Stimulated activated CD8-positive, alpha-beta memory T cell treated with anti-CD3 and anti-CD28 coated beads, Interleukin-7, amount 100 ng/mL, for 48 hours (primary cell): ENCODE measurements around the gene LAMTOR2.
"Not testable (repeated sequence)": the region's sequence is repeated elsewhere in the genome, so short reads cannot be mapped to it uniquely, and the experiment has no call there.

ENCODE experiments used
- DNase-seq, 2 donors: peaks; one replicate each; pipeline ENCODE4 v3.0.0-alpha.2; 2020; ENCODE audit warnings: low read depth in 1 of 2; ENCODE audit errors: extremely low read depth in 1 of 2

The LAMTOR2 gene

DNA sequence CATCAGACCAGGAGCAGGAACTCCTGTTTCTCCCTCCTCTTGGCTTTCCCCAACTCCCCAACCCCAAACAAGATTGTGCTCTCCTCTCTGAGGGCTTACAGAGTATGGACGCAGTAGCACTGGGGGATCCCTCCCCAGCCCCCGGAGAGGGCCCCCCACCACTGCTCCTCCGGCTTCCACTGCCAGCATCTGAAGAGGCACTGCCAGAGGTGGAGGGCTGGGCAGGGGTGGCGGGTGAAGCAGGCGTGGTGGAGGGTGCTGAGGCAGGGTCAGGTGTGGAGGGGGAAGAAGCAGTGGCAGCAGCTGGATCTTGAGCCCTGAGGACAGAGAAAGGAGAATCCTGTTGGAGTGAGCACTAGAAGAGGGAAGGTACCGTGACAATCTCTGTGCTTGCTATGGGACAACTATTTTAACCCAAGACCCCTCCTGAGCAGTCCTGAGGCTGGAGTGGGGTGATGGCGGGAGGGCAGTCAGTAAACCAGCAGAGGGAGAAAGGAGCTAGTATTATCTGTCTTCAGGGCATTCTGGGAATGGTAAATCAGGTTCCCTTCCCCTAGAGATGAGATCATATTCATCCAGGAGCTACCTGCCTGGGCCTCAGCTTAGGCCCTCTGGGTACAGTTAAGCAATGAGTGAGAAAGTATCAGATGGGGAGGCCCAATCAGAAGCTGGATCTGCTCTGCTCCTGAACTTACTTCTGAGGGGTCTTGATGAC, 3.4 kb upstream of the LAMTOR2 start:
- no peak for DNase-seq

- peak; percentile 45 to 47 for DNase-seq
Measured at GRCh38 chr1:156052862-156053767, 1.5 kb upstream of the LAMTOR2 start.

- DNase-seq = peak; percentile 74 to 76
Measured at GRCh38 chr1:156053768-156054499, 648 bp upstream of the LAMTOR2 start, which contains the start of gene UBQLN4. TSS of gene UBQLN4 (minus strand) at chr1:156053798. CDS start at chr1:156053701, 97 bp downstream.

DNA sequence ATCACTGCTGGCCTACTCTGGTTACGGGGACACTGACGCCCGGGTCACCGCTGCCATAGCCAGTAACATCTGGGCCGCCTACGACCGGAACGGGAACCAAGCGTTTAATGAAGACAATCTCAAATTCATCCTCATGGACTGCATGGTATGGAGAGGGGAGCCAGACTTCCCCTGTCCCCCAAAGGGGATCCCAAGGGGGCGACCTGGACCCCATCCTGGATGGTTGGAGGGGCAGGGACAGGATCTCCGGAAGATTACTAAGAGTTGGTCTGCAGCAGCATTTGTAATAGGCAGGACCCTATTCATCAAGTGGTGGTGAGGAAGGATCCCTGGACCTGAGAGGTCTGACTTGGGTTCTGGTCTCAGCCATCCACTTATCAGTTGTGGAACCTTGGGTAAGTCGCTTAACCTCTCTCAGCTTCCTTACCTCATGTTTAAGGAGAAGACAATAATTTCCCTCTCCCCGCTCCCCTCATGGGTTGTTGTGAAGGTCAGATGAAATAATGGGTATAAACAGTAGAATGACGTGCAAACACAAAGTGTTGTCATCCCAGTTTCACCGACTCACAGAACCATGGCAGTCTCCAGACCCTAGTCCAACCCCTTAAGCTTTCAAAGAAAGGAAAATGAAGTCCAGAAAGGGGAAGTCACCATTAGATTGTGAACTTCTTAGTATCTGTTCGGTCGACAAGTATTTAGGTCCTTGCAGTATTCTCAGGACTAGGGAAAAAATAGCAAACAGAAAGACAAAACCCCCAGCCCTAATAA, 883 bp downstream of the LAMTOR2 start:
- DNase-seq = no peak

DNA sequence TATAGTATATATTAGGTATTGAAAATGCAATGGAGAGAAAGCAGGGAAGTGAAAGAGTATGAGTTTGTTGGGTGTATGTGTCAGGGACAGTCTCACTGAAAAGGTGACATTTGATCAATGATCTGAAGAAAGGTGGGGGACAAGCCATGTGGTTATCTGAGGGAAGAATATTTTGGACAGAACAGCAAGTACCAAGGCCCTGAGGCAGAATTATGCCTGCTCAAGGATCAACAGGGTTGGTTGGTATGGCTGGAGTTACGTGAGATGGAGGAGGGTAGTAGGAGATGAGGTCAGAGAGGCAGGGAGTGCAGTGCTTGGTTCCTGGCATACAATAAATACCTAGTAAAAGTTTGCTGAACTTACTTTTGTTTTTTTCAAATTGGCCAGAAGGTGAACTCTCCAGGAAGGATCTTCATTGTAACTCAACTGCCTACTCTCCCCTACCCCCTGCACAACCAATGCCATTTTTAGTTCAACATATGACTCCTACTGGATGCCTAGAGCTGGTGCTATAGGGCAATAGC, 1.8 kb downstream of the LAMTOR2 start:
- no peak for DNase-seq

GRCh38 chr1:156060937-156061636, 6.5 kb downstream of the LAMTOR2 start, which contains the start of gene RAB25:
TSS of gene RAB25 (plus strand) at chr1:156061160. CDS start at chr1:156061401, 241 bp downstream.
- no peak for DNase-seq

GRCh38 chr1:156062189-156062588, 7.6 kb downstream of the LAMTOR2 start:
- DNase-seq = no peak

DNA sequence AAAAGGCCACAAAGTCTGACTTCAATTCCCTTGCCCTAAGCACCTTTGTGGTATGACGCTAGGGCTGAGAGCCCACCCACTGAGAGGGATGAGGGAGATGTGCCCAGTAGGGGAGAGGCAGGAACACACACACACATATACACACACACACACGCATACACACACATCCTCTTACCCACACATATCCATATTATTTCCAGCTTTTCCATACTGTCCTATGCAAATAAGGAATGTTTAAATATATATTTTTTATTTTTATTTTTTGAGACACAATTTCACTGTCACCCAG, 9.4 kb downstream of the LAMTOR2 start:
- DNase-seq = no peak

GRCh38 chr1:156064615-156065014, 10.0 kb downstream of the LAMTOR2 start:
- DNase-seq = no peak

DNA sequence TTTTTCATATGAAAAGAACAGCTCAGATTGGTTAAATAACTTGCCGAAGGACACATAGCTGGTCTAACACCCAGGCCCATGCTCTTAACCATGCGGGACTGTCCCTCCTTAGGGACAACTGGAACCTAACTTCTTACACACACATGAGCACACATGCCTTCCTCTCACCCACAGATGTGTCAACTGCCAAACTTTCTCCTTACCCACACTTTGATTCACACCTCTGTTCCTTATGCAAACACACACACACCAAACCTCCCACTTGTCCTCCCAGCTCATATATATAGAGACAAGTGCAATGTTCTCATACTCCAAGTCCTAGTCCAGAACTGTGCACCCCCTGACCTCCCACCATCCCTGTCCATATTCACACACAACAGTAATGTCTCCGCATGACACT, 10.6 kb downstream of the LAMTOR2 start:
- no peak for DNase-seq

DNA sequence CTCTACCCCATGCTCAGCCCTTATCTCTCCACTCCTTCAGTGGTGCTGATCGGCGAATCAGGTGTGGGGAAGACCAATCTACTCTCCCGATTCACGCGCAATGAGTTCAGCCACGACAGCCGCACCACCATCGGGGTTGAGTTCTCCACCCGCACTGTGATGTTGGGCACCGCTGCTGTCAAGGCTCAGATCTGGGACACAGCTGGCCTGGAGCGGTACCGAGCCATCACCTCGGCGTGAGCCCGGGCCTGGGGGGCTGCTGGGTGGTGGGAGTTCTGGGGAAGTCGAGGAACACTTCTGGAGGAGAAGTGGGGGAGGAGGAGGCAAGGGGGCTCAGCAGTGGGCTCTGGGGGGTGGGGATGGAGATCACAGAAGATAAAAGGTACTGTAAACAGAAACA, 11.3 kb downstream of the LAMTOR2 start:
- DNase-seq = no peak

GRCh38 chr1:156067262-156067661, 12.7 kb downstream of the LAMTOR2 start:
- DNase-seq = no peak

GRCh38 chr1:156069490-156070455, 15.2 kb downstream of the LAMTOR2 start:
- DNase-seq = no peak

GRCh38 chr1:156070548-156070947, 16.0 kb downstream of the LAMTOR2 start:
- DNase-seq = no peak

GRCh38 chr1:156071332-156071816, 16.8 kb downstream of the LAMTOR2 start:
- DNase-seq = not testable (repeated sequence)

- DNase-seq = no peak
Measured at GRCh38 chr1:156072251-156072650, 17.7 kb downstream of the LAMTOR2 start.

- no peak for DNase-seq
Measured at GRCh38 chr1:156073110-156073687, 18.6 kb downstream of the LAMTOR2 start.

GRCh38 chr1:156073740-156074139, 19.2 kb downstream of the LAMTOR2 start:
- DNase-seq = no peak
